Measurements from ENCODE around the gene ARID5B.

The ARID5B gene

DNA sequence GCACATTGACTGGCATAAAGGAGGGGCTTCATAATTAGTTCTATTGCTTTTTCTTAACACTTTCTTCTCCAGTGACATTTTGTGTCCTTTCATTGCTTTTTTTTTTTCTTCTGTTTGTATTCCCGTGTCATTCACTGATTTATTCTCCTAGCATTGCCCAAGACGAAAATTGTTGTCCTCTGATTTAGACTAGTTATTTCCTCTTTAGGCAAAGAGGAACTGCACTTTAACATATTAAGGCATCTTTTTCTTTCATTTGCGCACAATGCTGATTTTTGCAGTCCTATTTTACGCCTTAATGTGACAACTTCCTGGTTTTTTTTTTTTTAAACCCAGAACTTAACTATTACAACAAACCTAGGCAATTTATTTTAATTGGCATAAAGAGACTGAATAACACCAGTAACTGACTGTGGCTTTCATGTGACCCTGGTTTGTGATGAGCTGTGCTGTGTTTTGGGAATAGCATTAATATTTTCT is 39.7 kb downstream of the ARID5B start:
- no peak for DNase-seq (ENCODE audit: low spot score)

DNA sequence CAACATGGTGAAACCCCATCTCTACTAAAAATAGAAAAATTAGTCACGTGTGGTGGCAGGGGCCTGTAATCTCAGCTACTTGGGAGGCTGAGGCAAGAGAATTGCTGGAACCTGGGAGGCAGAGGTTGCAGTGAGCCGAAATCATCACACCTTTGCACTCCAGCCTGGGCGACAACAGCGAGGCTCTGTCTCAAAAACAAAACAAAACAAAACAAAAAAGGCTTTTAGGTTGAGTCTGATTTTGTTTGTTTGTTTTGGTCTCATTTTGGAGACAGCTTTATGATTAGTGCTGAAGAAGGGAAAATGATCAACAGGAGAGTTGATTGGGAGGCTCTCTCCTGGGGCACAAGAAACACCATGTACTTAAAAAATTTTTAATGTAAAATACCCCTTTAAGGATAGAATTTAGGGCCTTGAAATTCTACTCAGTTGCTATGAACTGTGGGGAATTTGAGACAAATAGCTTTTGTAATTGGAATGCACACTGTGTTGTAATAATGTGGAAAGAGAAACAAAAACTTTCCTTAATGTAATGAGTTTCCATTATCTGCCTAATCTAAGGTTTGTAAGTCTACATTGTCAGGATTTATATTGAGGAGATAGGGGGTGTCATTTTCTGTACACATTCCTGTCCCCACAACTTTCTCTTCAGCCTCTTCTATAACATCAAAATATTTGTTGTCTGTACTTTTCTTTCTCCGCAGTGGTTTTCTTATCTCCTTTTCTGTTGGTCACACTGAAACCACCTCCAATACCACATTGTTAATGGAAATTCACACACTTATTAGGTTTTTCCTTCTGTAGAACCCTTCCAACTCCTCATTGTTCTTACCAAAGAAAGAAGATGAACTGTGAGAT is 41.3 kb downstream of the ARID5B start:
- peak; percentile 40 for DNase-seq (ENCODE audit: low spot score)

- peak; percentile 42 for DNase-seq (ENCODE audit: low spot score)
These were observed 42.3 kb downstream of the ARID5B start for GRCh38 chr10:61943674-61944378.

DNA sequence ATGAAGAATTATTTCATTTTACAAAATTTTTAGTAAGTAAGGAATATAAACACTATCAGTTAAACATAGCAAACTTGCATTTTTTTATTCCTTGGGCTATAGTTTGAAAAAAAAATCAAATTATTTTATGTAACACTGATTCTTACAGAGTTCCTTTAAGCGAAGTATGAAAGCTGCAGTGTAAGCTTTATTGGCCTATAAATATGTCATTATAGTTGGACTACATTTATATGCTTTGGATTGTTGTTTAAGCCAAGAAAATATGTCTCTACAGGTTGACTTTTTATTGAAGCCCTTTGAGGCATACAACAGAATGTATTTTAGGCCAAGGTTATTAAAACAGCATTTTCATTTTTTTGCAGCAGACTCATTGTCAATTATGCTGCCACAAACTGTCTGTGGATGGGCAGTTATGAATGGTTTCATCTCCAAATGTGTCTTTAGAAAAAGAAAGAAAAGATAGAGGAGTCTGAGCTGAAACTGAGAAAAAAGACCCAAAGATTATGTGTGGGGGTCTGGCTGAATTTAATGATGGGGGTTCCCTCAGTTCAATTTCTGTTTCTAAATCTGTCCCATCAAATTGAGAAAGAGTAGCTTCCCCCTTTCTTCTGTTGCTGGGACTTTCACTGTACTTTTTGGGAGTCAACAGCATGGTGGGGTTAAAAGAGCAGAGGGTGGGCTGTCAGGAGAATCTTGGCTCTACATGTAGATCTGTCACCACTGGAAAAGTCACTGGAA is 43.1 kb downstream of the ARID5B start:
- DNase-seq (ENCODE audit: low spot score): no peak

DNA sequence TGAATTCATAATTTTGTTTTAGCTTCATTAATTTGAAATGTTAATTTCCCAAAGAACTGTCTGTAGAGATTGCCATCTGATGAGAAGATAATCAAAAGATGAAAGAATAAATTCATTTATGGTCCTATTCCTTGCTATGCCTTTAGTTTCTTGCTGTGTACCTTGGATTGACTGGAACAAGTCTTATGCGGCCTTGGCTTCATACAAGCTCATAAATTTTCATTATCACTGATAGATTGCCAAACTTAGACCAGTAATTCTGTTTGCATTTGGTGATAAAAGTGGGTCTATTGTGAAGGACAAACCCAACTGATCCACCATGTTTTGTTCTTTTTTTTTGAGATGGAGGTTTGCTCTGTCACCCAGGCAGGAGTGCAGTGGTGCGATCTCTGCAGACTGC is 48.2 kb downstream of the ARID5B start:
- no peak for DNase-seq (ENCODE audit: low spot score)

- no peak for DNase-seq (ENCODE audit: low spot score)
These were observed 49.1 kb downstream of the ARID5B start for GRCh38 chr10:61950449-61951143.

- DNase-seq (ENCODE audit: low spot score): no peak
These were observed 49.6 kb downstream of the ARID5B start for GRCh38 chr10:61951144-61951483.

GRCh38 chr10:61952028-61952674 is 50.7 kb downstream of the ARID5B start:
- DNase-seq (ENCODE audit: low spot score): no peak

DNA sequence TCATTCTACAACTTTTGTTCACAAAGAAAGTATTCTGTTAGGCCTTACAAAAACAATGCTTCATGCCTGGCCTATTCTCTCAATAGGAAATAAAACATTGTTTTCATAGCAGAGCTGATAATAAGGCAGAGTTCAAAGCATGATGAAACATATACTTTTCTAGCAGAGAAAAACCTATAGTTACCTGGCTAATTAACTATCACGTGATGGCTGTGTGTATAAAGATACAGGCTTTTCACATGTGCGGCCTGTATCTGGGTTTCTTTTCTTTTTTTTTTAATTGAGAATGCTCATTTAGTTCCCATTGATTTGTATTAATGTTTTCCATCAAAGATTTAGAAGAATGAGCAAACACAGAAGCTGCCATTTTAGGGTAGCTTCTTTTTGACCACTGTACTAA is 51.7 kb downstream of the ARID5B start:
- no peak for DNase-seq (ENCODE audit: low spot score)

GRCh38 chr10:61957806-61958205 is 56.3 kb downstream of the ARID5B start:
- DNase-seq (ENCODE audit: low spot score): no peak

GRCh38 chr10:61958311-61958710 is 56.8 kb downstream of the ARID5B start:
- no peak for DNase-seq (ENCODE audit: low spot score)

- DNase-seq (ENCODE audit: low spot score): no peak
These were observed 57.3 kb downstream of the ARID5B start for GRCh38 chr10:61958805-61959204.

DNA sequence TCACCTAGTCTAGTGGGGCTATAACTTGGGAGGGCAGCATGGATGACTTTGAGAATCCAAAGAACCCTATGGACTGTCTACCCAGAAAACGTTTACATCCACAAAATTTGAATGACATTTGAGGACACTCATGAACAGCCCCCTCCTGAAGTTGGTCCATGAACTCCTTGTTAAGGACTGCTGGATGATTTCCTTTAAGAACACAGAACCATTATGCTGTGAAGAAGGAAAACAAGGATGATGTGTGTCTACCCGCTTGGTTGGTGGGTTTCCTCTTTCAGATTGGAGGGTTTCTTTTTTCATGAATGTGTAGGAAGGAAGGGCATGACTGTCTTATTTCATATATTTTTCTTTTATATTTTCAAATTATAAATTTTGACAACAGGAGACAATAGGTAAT is 58.3 kb downstream of the ARID5B start:
- no peak for DNase-seq (ENCODE audit: low spot score)

- DNase-seq (ENCODE audit: low spot score): no peak
These were observed 59.1 kb downstream of the ARID5B start for GRCh38 chr10:61960396-61961120.

GRCh38 chr10:61961278-61961677 is 59.8 kb downstream of the ARID5B start:
- peak; percentile 53 for DNase-seq (ENCODE audit: low spot score)

DNA sequence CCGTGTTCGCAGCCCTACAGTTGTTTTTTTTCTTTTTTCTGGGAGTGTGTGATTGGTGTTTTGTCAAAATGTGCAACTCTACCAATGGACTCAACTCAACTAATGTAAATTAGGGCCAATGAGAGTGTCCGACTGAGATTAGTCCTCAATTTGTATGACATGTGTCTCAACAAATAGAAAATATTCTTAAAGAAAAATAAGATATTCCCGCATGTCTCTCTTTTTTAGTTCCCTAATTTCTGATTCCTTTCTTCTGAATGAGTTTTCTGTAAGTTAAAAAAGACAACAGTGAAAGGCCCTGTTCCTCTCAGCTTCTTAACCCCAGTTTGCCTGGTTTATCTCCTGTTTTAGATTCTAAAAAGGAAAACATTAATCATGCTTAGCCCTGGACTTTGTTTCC is 61.5 kb downstream of the ARID5B start:
- DNase-seq (ENCODE audit: low spot score): no peak

- DNase-seq (ENCODE audit: low spot score): no peak
These were observed 62.2 kb downstream of the ARID5B start for GRCh38 chr10:61963669-61964058.

DNA sequence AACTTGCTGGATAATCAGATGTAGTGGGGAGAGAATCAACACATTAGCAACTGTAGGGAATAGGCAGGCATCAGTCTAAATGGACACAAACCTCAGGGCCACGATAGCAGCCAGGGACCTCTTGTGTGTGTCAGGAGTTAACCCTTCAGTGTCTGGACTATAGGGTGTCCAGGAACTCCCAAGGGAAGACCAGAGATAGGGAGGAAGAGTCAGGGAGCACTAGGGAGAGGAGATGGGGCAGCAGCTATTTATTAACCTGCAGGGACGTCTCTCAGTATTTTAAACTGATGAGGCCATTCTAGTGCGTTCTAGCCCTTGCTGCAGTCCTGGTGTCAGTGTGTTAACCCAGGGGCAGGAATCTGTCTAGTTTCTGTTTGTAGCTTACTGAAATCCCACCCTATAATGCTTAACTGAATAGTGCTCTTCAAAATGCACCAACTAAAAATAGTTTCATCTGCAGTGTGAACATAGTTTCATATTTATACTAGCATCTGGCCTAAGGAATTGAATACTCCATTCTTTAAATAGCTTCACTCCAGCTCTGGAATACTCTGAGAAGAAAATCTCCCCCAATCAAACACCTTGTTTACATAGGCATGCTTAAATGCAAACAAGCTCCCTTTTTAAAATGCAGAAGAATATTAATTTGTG is 62.7 kb downstream of the ARID5B start:
- DNase-seq (ENCODE audit: low spot score): no peak

DNA sequence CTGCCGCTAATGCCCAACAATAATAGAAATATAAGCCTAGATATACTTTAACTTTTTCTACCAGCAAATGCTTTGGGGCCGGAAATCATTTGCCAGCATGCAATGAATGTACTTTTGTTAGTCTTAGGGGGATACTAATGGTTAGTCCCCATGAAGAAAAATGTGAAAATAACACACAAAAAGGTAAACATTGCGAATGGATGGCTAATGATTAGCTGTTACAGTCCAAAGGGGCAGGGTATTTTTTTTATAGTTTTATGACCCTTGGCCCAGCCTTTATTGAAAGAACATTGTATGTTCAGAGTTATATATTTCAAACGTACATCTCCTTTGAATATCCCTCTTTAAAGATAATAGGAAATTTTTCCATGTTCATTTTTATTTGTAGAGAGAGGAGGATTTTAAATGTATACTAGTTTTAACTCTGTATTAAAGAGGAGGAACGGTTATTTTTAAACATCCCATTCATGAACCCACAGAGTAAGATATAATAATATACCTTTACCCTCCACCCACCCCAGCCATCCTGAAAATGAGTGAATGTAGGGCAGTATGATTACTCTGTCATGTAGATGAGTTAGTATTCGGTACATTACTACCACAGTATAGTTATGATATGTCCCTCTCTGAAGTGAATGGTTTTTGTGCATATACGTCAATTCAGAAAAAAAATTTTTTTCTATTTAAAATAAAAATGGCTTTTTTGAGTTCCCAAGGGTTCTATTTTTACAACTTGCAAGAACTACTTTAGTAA is 63.6 kb downstream of the ARID5B start:
- no peak for DNase-seq (ENCODE audit: low spot score)

All from CD4-positive, alpha-beta T cell treated with Interleukin-15 for 4 hours (primary cell).